ENCODE measurements around the gene OPCML.

OPCML gene

DNA sequence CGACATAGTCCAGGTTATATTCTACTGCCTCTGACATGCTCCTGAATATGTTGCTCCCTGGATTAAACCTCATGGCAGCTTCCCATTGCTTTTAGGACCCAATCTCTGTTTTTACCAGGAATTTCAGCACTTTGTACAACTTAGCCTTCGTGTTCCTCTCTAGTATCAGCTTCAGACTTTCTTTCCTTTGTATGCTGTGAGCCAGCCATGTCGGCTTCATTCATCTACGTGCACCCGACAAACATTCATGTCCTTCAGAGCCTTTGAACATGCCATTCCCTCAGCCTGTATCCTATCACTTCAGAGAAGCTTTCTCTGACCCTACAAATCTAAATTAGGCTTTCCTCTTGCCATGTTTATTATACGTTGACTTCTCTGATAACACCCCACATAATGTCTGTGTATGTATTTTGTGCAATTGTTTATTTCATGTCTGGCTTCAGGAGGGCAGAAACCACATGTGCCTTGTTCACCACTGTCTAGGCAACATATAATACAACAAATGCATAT is 743.4 kb downstream of the OPCML start:
- no peak for DNase-seq (ENCODE audit: low spot score)

- DNase-seq (ENCODE audit: low spot score) = no peak
Observed at GRCh38 chr11:132785878-132786277, 746.4 kb downstream of the OPCML start.

DNA sequence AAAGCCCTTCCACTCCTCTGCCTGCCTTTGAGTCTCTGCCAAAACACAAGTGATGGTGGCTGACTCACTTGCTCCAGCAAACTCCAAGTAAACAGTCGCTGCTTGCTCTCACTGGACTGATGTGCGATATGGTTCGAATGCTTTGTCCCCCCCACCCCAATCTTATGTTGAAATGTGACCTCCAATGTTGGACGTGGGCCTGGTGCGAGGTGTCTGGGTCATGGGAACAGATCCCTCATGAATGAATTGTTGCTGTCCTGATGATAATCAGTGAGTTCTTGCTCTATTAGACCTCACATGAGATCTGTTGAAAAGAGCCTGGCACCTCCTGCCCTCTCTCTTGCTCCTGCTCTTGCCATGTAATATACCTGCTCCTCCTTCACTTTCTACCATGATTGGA is 747.9 kb downstream of the OPCML start:
- no peak for DNase-seq (ENCODE audit: low spot score)

DNA sequence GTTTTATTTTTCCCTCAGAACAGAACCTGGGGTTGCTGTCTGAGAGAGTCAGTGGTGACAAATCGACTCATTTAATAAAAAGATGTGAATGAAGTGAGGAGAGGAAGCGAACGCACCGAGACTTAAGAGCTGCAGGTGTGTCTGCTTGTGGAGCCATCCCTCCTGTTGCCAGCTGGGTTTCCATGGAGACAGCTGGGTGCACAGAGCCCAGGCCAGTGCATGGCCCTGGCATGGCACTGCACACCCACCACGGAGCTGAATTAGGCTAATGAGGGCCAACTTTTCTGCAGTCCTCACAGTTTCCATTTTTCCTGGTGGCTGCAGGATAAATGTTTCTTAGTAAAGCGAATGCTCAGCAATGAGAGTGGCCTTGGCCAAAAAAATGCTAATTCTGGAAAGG is 750.2 kb downstream of the OPCML start:
- no peak for DNase-seq (ENCODE audit: low spot score)

GRCh38 chr11:132780046-132780445 is 752.3 kb downstream of the OPCML start:
- DNase-seq (ENCODE audit: low spot score) = no peak

DNA sequence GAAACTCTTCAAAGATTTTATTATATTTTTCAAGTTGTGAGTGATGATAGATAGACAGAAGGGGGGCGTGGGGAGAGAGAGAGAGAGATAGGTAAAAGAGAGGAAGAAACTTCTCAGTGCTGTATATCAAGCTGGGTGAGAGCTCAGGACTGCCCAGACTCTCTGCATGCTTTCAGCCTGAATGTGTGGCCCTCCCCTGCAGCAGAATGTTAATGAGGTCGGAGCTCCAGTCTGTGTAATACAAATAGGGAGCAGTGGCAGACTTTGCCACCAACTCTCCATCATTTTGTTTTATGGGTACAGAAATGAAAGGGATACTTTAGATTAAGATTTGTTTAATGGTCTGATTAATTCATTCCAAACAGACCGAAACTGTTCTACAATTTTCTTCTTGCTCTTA is 752.8 kb downstream of the OPCML start:
- no peak for DNase-seq (ENCODE audit: low spot score)

DNA sequence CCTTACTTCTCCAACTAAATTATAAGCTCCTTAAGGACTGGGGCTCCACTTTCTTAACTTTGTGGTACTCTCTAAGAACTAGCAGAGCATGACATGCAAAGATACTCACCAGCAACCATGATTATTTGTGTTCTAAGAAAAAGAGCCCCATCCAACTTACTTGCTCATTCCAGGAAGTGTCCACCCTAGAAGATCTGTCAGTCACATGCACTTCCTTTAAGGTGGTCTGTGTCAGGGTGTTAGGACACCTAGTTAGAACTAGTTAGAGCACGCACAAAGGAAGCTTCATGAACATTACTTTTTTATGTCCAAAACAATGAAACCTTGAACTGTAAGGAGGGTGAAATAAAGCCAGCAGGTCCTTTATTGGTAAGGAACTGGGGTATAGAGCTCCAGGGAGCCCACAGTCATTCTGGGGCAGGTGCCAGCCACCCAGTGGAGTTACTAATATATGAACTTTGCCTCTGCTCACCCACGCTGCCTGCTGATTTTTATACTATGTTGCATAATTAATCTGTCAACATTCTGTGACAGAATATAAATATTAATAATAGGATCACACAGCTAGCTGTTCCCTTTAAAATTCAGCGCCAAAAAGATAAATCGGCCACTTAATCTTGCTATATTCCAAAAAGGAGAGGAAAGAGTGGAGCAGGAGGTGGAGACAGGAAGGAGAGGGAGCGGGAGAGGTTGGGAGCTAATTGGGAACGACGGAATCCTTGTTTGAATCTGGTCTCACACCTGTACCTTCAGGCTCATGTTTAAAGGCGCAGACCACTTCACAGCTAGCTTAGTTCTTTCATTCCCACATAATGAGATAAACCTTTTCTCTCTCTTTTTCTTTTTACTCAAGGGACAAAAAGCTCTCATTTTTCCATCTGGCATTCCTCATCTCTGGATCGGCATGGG is 755.0 kb downstream of the OPCML start:
- no peak for DNase-seq (ENCODE audit: low spot score)

- DNase-seq (ENCODE audit: low spot score) = no peak
Observed at GRCh38 chr11:132773751-132774150, 758.5 kb downstream of the OPCML start.

GRCh38 chr11:132772703-132773545 is 759.4 kb downstream of the OPCML start:
- DNase-seq (ENCODE audit: low spot score) = no peak

DNA sequence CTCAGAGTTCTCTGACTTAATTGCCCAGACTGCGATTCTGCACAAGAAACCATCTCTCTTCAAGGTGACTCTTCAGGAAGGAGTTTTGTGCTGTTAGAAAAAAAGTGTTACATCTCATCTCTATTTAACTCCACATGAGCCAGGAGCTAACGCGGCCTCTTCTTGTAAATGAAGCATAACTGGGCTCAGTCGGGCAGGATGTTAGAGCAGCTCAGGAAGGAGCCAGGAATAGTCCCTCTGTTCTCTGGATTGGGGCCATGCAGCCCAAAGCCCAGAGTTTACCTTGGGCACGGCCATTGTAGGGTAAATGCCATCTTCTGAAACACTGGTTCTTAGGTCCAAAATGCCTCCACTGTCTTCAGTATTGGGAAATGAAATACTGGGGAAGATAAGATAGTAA is 760.6 kb downstream of the OPCML start:
- no peak for DNase-seq (ENCODE audit: low spot score)

GRCh38 chr11:132770829-132771530 is 761.3 kb downstream of the OPCML start:
- DNase-seq (ENCODE audit: low spot score) = no peak

- DNase-seq (ENCODE audit: low spot score) = no peak
Observed at GRCh38 chr11:132763503-132763902, 768.8 kb downstream of the OPCML start.

DNA sequence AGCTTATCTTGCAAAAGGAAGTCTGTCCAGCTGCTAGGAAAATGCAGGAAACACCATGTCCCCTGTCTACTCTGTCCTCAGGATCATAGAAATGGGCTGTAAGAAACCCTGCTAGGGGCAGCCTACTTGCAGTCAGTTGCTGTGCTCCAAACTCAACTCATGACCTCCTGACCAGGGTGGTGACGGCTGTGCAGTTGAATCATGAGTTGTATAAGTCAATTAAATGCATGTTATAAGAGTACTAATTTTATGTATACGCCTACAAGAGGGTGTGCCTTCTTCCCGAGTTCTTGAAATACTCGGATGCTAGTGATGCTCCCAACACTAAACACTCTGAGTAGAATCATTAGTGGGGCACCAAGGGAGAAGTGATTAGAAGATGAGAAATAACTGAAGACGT is 776.4 kb downstream of the OPCML start:
- no peak for DNase-seq (ENCODE audit: low spot score)

- DNase-seq (ENCODE audit: low spot score) = no peak
Observed at GRCh38 chr11:132751516-132752250, 780.6 kb downstream of the OPCML start.

- DNase-seq (ENCODE audit: low spot score) = no peak
Observed at GRCh38 chr11:132746305-132746704, 786.0 kb downstream of the OPCML start.

GRCh38 chr11:132745306-132745705 is 787.0 kb downstream of the OPCML start:
- DNase-seq (ENCODE audit: low spot score) = no peak

DNA sequence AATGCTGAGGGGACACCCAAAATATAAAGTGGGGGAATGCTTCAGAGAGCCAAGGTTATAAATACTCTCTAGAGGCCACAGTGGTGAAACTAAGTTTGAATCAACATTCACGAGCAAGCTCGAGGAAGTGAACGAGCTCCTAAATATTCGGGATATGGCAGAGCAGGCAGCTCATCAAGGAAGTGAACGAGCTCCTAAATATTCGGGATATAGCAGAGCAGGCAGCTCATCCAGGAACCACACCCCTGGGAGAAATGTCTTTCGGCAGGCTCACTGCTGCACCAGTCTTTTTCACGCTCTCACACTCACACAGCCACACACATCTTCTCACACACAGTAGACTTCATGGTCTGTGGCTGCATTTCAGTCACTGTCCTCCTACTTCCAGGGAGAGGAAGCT is 787.5 kb downstream of the OPCML start:
- no peak for DNase-seq (ENCODE audit: low spot score)

DNA sequence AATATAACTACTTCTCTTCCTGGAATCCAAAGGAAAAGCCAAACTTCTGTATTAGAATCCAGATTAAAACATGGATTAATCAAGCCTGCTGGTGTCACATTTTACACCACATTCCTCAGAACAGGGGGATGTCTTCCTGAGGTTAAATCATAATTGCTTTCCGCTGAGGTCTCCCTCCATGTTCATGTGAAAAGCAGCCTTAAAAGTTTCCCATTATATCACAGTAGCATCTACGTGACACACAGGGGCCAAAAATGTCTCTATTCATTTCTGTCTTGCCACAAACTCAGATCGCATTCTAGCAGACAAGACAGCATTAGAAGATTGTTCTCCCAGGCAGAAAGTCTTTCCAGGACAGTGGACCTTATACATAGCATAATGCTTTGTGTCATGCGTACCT is 788.7 kb downstream of the OPCML start:
- no peak for DNase-seq (ENCODE audit: low spot score)

DNA sequence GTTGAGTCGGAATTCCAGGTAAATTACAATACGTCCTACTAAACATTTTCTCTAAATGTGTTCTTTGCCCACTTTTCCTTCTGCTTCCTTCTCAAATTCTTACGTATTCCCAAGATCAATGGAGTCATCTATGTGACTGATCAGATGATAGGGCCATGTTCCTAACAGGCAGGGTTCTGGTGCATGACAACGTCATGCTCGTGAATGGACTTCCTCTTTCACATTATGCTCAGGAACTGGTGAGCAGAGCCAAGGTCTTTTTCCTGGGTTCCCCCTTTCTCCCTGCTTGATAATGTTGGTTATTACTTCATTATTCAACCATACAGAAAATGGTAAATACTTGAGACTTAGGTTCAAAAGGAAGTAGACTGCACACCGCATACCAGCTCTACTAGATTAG is 789.4 kb downstream of the OPCML start:
- peak; percentile 4 for DNase-seq (ENCODE audit: low spot score)

DNA sequence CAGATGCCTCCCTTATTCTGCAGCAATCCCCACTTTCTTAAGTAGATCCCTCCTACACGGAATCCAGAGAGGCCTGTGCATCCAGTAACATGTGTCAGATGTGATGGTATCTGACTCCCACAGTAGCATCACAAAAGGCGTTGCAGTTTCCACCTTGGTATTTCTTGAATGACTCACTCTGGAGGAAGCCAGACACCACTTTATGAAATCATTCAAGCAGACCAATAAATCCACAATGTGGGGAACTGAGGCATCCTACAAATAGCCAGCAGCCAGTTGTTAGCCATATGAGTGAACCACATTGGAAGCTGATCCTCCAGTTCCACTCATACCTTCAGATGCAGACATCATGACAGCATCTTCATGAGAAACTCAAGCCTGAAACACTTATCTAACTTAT is 798.1 kb downstream of the OPCML start:
- DNase-seq (ENCODE audit: low spot score) = no peak

DNA sequence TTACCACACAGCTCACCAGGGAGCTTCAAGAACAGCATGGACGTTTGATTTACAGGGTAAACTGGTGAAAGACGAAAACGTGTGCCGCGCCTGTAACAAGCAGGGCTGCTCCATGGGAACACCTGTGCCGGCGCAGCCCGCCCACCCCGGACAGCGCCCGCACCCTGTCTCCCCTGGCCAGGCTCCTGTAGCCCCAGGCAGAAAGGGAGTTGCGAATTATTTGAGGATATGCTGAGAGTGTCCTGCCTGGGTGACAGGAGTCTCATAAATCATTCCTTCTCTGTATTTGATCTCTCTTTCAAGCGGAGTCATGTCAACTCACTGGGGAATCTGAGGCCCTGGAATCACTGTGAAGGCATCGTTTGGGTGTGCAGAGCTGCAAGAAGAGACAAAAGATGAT is 804.3 kb downstream of the OPCML start:
- no peak for DNase-seq (ENCODE audit: low spot score)

GRCh38 chr11:132721526-132721925 is 810.8 kb downstream of the OPCML start:
- no peak for DNase-seq (ENCODE audit: low spot score)

Data from globus pallidus (tissue), 1 donor.